NB4 (cell line): ENCODE measurements around the gene SPHKAP.
"Not testable (repeated sequence)": the region's sequence is repeated elsewhere in the genome, so short reads cannot be mapped to it uniquely, and the experiment has no call there.

Experiments used
- MAX ChIP-seq: IDR thresholded peaks from 2 replicates; pipeline ENCODE4 v1.6.1; 2011; ENCODE audit warnings: low read depth, low read length
- MYC ChIP-seq: IDR thresholded peaks from 2 replicates; pipeline ENCODE4 v1.6.1; 2011; ENCODE audit warnings: low read depth, low read length
- POLR2A ChIP-seq: IDR thresholded peaks from 2 replicates; pipeline ENCODE4 v1.6.1; 2011; ENCODE audit warnings: mild to moderate bottlenecking; ENCODE audit not compliant: insufficient read length; ENCODE audit errors: extremely low read depth
- TF ChIP-seq, protein P1 (sequence below): IDR thresholded peaks from one replicate; pipeline ENCODE4 v1.5.1; 2012; ENCODE audit warnings: low read depth, low read length

- TF ChIP-seq MYC, POLR2A, MAX: not testable (repeated sequence)
- TF ChIP-seq, protein P1, sequence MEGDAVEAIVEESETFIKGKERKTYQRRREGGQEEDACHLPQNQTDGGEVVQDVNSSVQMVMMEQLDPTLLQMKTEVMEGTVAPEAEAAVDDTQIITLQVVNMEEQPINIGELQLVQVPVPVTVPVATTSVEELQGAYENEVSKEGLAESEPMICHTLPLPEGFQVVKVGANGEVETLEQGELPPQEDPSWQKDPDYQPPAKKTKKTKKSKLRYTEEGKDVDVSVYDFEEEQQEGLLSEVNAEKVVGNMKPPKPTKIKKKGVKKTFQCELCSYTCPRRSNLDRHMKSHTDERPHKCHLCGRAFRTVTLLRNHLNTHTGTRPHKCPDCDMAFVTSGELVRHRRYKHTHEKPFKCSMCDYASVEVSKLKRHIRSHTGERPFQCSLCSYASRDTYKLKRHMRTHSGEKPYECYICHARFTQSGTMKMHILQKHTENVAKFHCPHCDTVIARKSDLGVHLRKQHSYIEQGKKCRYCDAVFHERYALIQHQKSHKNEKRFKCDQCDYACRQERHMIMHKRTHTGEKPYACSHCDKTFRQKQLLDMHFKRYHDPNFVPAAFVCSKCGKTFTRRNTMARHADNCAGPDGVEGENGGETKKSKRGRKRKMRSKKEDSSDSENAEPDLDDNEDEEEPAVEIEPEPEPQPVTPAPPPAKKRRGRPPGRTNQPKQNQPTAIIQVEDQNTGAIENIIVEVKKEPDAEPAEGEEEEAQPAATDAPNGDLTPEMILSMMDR, result not testable (repeated sequence)
Measured at GRCh38 chr2:227936249-227936648, 245.2 kb downstream of the SPHKAP start.
